8988T (cell line): ENCODE results near the gene PATE2.

ENCODE experiments used
- DNase-seq: peaks from one replicate; pipeline ENCODE4 v3.0.0; 2011

PATE2 gene

GRCh38 chr11:125778728-125779127 is at the start of gene PATE2:
Gene PATE2, minus strand, starts transcription at chr11:125778828. Its CDS starts 55 bp downstream, at chr11:125778773.
- DNase-seq = no peak

- DNase-seq = no peak
Measured at GRCh38 chr11:125807909-125808308, 29.3 kb upstream of the PATE2 start.

- no peak for DNase-seq
Measured at GRCh38 chr11:125802387-125802786, 23.8 kb upstream of the PATE2 start.

GRCh38 chr11:125799808-125800207 is 21.2 kb upstream of the PATE2 start:
- DNase-seq = no peak

GRCh38 chr11:125797641-125798040 is 19.0 kb upstream of the PATE2 start:
- DNase-seq = no peak

- DNase-seq = no peak
Measured at GRCh38 chr11:125790825-125791224, 12.2 kb upstream of the PATE2 start.

- DNase-seq = no peak
Measured at GRCh38 chr11:125787827-125788226, 9.2 kb upstream of the PATE2 start, which contains the start of gene PATE3. Gene PATE3, plus strand, starts transcription at chr11:125788127. Its CDS starts 25 bp downstream, at chr11:125788152.

GRCh38 chr11:125784678-125785077 is 6.0 kb upstream of the PATE2 start:
- DNase-seq = no peak

- DNase-seq = no peak
Measured at GRCh38 chr11:125777309-125777708, 1.3 kb downstream of the PATE2 start.

GRCh38 chr11:125773516-125773915 is 5.1 kb downstream of the PATE2 start:
- no peak for DNase-seq

- no peak for DNase-seq
Measured at GRCh38 chr11:125772834-125773505, 5.7 kb downstream of the PATE2 start.

- no peak for DNase-seq
Measured at GRCh38 chr11:125770583-125770982, 8.0 kb downstream of the PATE2 start.

- no peak for DNase-seq
Measured at GRCh38 chr11:125768336-125769046, 10.1 kb downstream of the PATE2 start.

- no peak for DNase-seq
Measured at GRCh38 chr11:125766251-125766650, 12.4 kb downstream of the PATE2 start.

- no peak for DNase-seq
Measured at GRCh38 chr11:125763483-125763882, 15.1 kb downstream of the PATE2 start.

- DNase-seq = no peak
Measured at GRCh38 chr11:125762445-125762844, 16.2 kb downstream of the PATE2 start.

GRCh38 chr11:125756050-125756449 is 22.6 kb downstream of the PATE2 start:
- no peak for DNase-seq

GRCh38 chr11:125750629-125751028 is 28.0 kb downstream of the PATE2 start:
- no peak for DNase-seq

GRCh38 chr11:125745979-125746378 is 32.6 kb downstream of the PATE2 start, which contains the start of gene PATE1:
Gene PATE1, plus strand, starts transcription at chr11:125746279. Its CDS starts 26 bp downstream, at chr11:125746305.
- no peak for DNase-seq

- DNase-seq = no peak
Measured at GRCh38 chr11:125743681-125744080, 34.9 kb downstream of the PATE2 start.

- DNase-seq = no peak
Measured at GRCh38 chr11:125740617-125741016, 38.0 kb downstream of the PATE2 start.

- no peak for DNase-seq
Measured at GRCh38 chr11:125728969-125729368, 49.7 kb downstream of the PATE2 start.
